Measurements from ENCODE around the gene LPP. TPM values are rescaled to one million over a fixed set of nuclear protein-coding genes. Genes with fewer than 3 reads are reported as not detected.

Gene LPP
- total RNA-seq, 4 donors from 2014 or later: 56.0 to 65.7 (median 58.1) TPM

GRCh38 chr3:188215129-188215528 is 61.2 kb downstream of the LPP start:
- H3K36me3 ChIP-seq: no peaks in the 10 kb centered on the region
- in situ Hi-C loops (cut with MboI; ENCODE audit: low sequenced_read_pairs in 4 of 4): loop anchor here in 1 of 4 donors (25.0 kb wide), 1 partner anchor 478 kb away; the partner anchor contains the start of gene BCL6
- no peak overlapping the region for H3K4me3 ChIP-seq
- TF ChIP-seq POLR2A (IDR thresholded peaks at IDR 0.05) (no peak), CTCF (IDR thresholded peaks at IDR 0.05 in 4 of 5, conservative IDR thresholded peaks at IDR 0.05 in 1 of 5) (no peak)
- H3K9me3 ChIP-seq: no peaks in the 10 kb centered on the region
- H3K27me3 ChIP-seq: no peaks in the 10 kb centered on the region
- peaks cover 46 to 53% of the 10 kb centered on the region in 2 donors for H3K4me1 ChIP-seq
- intact Hi-C loops (cut with DNase I; ENCODE audit: low total_unique reads): no loop called here
- ATAC-seq (no peak), DNase-seq (no peak)
- peak overlapping the region; percentile 91 to 97 (median 93) for H3K27ac ChIP-seq

- DNase-seq (no peak), ATAC-seq (no peak)
- Histone ChIP-seq H3K27me3 (no peaks in the 10 kb centered on the region), H3K36me3 (no peaks in the 10 kb centered on the region), H3K27ac (peak overlapping the region; percentile 91 to 97 (median 93)), H3K4me3 (no peak overlapping the region), H3K4me1 (peaks cover 56 to 68% of the 10 kb centered on the region in 2 donors), H3K9me3 (no peaks in the 10 kb centered on the region)
- in situ Hi-C loops (cut with MboI; ENCODE audit: low sequenced_read_pairs in 4 of 4) (loop anchor here in 1 of 4 donors (25.0 kb wide), 1 partner anchor 480 kb away; the partner anchor contains the start of gene BCL6), intact Hi-C loops (cut with DNase I; ENCODE audit: low total_unique reads) (no loop called here)
- TF ChIP-seq CTCF (IDR thresholded peaks at IDR 0.05 in 4 of 5, conservative IDR thresholded peaks at IDR 0.05 in 1 of 5) (no peak), POLR2A (IDR thresholded peaks at IDR 0.05) (no peak)
These were observed 63.1 kb downstream of the LPP start for GRCh38 chr3:188217011-188217463.

GRCh38 chr3:188217726-188218125 is 63.8 kb downstream of the LPP start:
- H3K4me1 ChIP-seq: peaks cover 63 to 72% of the 10 kb centered on the region in 2 donors
- ATAC-seq (no peak), DNase-seq (no peak)
- intact Hi-C loops (cut with DNase I; ENCODE audit: low total_unique reads): no loop called here
- H3K4me3 ChIP-seq: no peak overlapping the region
- in situ Hi-C loops (cut with MboI; ENCODE audit: low sequenced_read_pairs in 4 of 4): loop anchor here in 1 of 4 donors (25.0 kb wide), 1 partner anchor 480 kb away; the partner anchor contains the start of gene BCL6
- TF ChIP-seq POLR2A (IDR thresholded peaks at IDR 0.05) (no peak), CTCF (IDR thresholded peaks at IDR 0.05 in 4 of 5, conservative IDR thresholded peaks at IDR 0.05 in 1 of 5) (no peak)
- no peaks in the 10 kb centered on the region for H3K9me3 ChIP-seq
- H3K27ac ChIP-seq: peak overlapping the region; percentile 91 to 97 (median 93)
- no peaks in the 10 kb centered on the region for H3K36me3 ChIP-seq
- no peaks in the 10 kb centered on the region for H3K27me3 ChIP-seq

GRCh38 chr3:188218603-188219002 is 64.6 kb downstream of the LPP start:
- H3K9me3 ChIP-seq: no peaks in the 10 kb centered on the region
- DNase-seq: no peak
- intact Hi-C loops (cut with DNase I; ENCODE audit: low total_unique reads): no loop called here
- no peak for ATAC-seq
- H3K4me3 ChIP-seq: no peak overlapping the region
- H3K27me3 ChIP-seq: no peaks in the 10 kb centered on the region
- TF ChIP-seq POLR2A (IDR thresholded peaks at IDR 0.05): no peak
- TF ChIP-seq CTCF (IDR thresholded peaks at IDR 0.05 in 4 of 5, conservative IDR thresholded peaks at IDR 0.05 in 1 of 5): no peak
- peak overlapping the region; percentile 91 to 97 (median 93) for H3K27ac ChIP-seq
- peaks cover 72 to 76% of the 10 kb centered on the region in 2 donors for H3K4me1 ChIP-seq
- in situ Hi-C loops (cut with MboI; ENCODE audit: low sequenced_read_pairs in 4 of 4): loop anchor here in 1 of 4 donors (25.0 kb wide), 1 partner anchor 481 kb away; the partner anchor contains the start of gene BCL6
- no peaks in the 10 kb centered on the region for H3K36me3 ChIP-seq

Data from gastrocnemius medialis (tissue), 4 donors.